ENCODE measurements around the gene MYOM3. TPM values are rescaled to one million over a fixed set of nuclear protein-coding genes. Genes with fewer than 3 reads are reported as not detected.

The MYOM3 gene
- total RNA-seq, 1 donor from 2014 or later, result not detected

DNA sequence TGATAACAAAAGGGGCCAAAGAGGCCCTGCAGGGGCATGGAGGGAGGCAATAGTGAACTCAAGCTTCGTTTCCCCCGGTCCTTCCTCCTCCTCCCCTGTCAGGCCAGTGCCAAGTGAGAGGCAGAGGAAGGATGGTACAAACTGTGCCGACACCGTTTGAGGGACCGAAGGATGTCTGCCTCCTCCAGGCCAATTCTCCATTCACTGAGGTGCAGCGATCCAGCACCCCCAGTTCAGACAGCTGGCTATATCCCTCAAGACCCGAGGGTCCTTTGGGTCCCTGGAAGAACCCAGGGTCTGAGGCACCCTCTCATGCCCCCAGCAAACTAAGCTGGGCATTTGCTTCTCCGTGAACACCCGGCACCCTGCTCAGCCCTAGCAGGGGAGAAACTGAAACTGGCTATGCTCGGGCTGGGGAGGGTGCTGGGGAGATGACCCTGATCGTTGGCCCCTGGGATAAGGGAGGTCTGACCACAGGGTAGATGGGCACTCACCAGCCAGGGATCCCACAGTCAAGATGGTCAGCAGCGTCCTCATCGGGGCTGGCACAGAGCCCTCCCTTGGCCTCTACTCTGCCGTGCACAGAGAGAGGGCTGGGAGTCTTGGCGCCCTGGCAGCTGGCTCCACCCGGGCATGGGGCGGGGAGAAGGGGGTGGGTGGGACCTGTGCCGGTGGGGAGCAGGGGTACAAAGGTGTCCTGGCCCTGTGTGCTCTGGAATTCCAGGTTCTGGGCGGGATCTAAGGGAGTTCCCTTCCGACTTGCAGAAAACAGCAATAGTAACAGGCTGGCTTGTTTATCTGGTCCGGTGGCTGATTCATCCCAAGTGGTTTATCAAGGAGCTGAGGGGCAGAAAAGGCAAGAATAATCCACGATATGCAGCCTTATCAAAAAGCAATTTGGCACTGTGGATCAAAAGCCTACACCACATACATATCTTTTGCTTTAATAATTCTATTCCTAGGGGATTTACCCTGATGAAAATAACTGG is 30.9 kb upstream of the MYOM3 start, which contains the start of gene IL22RA1:
Gene IL22RA1 (minus strand): TSS at position 595 of the 989 bp plus-strand sequence. CDS start 58 bp downstream, at position 537.
- DNase-seq (ENCODE audit: extremely low spot score, unreplicated experiment), result no peak
- Mint-ChIP-seq H3K9me3 (ENCODE audit: unreplicated experiment) (no peaks in the 10 kb centered on the region), H3K4me1 (ENCODE audit: unreplicated experiment) (no peaks in the 10 kb centered on the region), H3K4me3 (ENCODE audit: unreplicated experiment) (no peak within 1 kb of the TSS), H3K27ac (ENCODE audit: unreplicated experiment) (no peak within 1 kb of the TSS), H3K36me3 (ENCODE audit: unreplicated experiment) (no peaks in the 10 kb centered on the region), H3K27me3 (ENCODE audit: unreplicated experiment) (peaks cover 27% of the 10 kb centered on the region)
- TF ChIP-seq CTCF (IDR thresholded peaks at IDR 0.05), result no peak

DNA sequence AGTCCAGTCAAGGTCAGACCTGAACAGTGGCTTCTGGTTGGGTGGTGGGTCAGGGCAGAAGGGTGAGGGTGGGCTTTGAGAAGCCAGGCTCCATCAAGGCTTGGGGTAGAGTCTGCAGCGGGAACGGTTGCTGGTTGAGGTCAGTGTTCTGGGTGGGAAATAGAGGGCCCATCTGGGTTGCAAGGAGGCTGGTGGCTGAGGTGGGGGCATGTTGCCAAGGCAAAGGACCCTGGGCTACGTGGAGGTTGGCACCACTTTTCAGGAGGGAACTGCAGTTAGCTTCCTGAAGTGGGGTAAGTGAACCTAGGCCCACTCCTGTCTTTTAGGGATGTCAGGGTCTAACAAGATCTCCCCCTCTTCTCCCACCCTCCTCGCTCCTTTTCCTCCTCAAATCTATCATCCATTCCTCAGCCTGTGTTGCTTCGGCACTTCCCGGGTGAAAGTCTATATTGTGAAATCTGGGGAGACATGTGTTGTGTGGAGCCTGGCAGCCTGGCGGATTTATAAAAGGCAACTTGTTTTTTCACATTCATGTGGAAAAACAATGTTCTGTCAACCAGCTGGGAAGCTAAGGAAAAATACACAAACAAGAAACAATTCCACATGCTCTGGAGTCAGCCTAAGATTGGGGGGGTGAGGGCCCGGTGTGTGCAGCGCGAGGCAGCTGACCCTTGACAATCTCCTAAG is 29.5 kb upstream of the MYOM3 start:
- no peak for DNase-seq (ENCODE audit: extremely low spot score, unreplicated experiment)
- Mint-ChIP-seq H3K4me3 (ENCODE audit: unreplicated experiment) (no peak overlapping the region), H3K27ac (ENCODE audit: unreplicated experiment) (no peak overlapping the region), H3K9me3 (ENCODE audit: unreplicated experiment) (no peaks in the 10 kb centered on the region), H3K36me3 (ENCODE audit: unreplicated experiment) (no peaks in the 10 kb centered on the region), H3K4me1 (ENCODE audit: unreplicated experiment) (no peaks in the 10 kb centered on the region), H3K27me3 (ENCODE audit: unreplicated experiment) (peaks cover 29% of the 10 kb centered on the region)
- no peak for TF ChIP-seq CTCF (IDR thresholded peaks at IDR 0.05)

DNA sequence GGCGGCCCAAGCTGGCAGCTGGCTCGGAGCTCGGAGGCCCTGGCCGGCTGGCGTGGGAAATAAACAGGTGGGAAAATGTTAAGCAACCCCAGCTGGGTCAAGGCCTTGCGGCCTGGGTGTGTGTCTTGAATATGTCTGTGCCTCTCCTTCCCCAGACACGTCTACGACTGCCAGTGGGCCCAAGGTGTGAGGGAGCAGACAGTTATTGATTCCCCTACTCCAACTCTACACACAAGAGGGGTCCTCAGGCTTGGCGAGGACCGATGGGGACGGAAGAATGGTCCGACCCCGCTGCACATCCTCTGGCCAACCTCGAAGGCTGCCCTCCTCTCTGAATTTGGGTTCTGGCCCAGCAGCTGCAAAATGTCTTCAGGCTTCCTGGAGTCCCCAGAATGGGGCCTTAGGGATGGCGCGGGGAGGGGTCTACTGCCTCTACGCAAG is 28.8 kb upstream of the MYOM3 start:
- Mint-ChIP-seq H3K27me3 (ENCODE audit: unreplicated experiment) (peaks cover 27% of the 10 kb centered on the region), H3K27ac (ENCODE audit: unreplicated experiment) (no peak overlapping the region), H3K9me3 (ENCODE audit: unreplicated experiment) (no peaks in the 10 kb centered on the region), H3K36me3 (ENCODE audit: unreplicated experiment) (no peaks in the 10 kb centered on the region), H3K4me1 (ENCODE audit: unreplicated experiment) (no peaks in the 10 kb centered on the region), H3K4me3 (ENCODE audit: unreplicated experiment) (no peak overlapping the region)
- DNase-seq (ENCODE audit: extremely low spot score, unreplicated experiment), result no peak
- TF ChIP-seq CTCF (IDR thresholded peaks at IDR 0.05), result no peak

- DNase-seq (ENCODE audit: extremely low spot score, unreplicated experiment), result no peak
- peaks cover 32% of the 10 kb centered on the region for H3K27me3 Mint-ChIP-seq (ENCODE audit: unreplicated experiment)
Measured at GRCh38 chr1:24139841-24140425, 28.0 kb upstream of the MYOM3 start.

More at GRCh38 chr1:24139841-24140425, 28.0 kb upstream of the MYOM3 start:
- TF ChIP-seq CTCF (IDR thresholded peaks at IDR 0.05), result no peak
- Mint-ChIP-seq H3K36me3 (ENCODE audit: unreplicated experiment) (no peaks in the 10 kb centered on the region), H3K4me1 (ENCODE audit: unreplicated experiment) (no peaks in the 10 kb centered on the region), H3K4me3 (ENCODE audit: unreplicated experiment) (no peak overlapping the region), H3K9me3 (ENCODE audit: unreplicated experiment) (no peaks in the 10 kb centered on the region), H3K27ac (ENCODE audit: unreplicated experiment) (no peak overlapping the region)

Data from osteocyte (in vitro differentiated cells).